Kidney (tissue), 14 donors: ENCODE data around the gene C2orf92. TPM values are rescaled to one million over a fixed set of nuclear protein-coding genes. Genes with fewer than 3 reads are reported as not detected.

Experiments used
- DNase-seq, 5 donors: peaks; one replicate each; pipeline ENCODE4 v3.0.0-alpha.2; 2013 to 2020
- FAIRE-seq: peaks from 2 replicates; lab custom pipeline; 2012; peaks lifted over from hg19 to GRCh38; lab: Jason Lieb, UNC
- H3K27ac ChIP-seq, 2 donors: one replicate each; pipeline ENCODE4 v1.7.0; 2013; ENCODE audit warnings: low read depth in 2 of 2, low read length in 2 of 2, inconsistent platforms in 1 of 2
- H3K27me3 ChIP-seq: one replicate; pipeline ENCODE4 v1.7.1; 2013; ENCODE audit warnings: low read length, inconsistent platforms; ENCODE audit not compliant: control insufficient read depth, insufficient read depth
- H3K36me3 ChIP-seq, 3 donors: one replicate each; pipeline versions ENCODE4 v1.7.0 to v1.7.1; 2013; ENCODE audit warnings: low read length in 3 of 3, control low read depth in 1 of 3, inconsistent platforms in 1 of 3; ENCODE audit not compliant: insufficient read depth in 3 of 3, control insufficient read depth in 2 of 3
- H3K4me1 ChIP-seq, 3 donors: one replicate each; pipeline versions ENCODE4 v1.7.0 to v1.7.1; 2013; ENCODE audit warnings: low read length in 3 of 3, inconsistent platforms in 1 of 3, low read depth in 1 of 3; ENCODE audit not compliant: control insufficient read depth in 2 of 3, insufficient read depth in 2 of 3
- H3K4me3 ChIP-seq, 3 donors: one replicate each; pipeline versions ENCODE4 v1.7.0 to v1.8.1; 2013; ENCODE audit warnings: low read length in 3 of 3, control low read depth in 1 of 3, inconsistent platforms in 1 of 3
- H3K9ac ChIP-seq, 3 donors: one replicate each; pipeline versions ENCODE4 v1.7.0 to v1.7.1; 2013; ENCODE audit warnings: low read length in 3 of 3, control low read depth in 1 of 3, inconsistent platforms in 1 of 3
- H3K9me3 ChIP-seq, 3 donors: one replicate each; pipeline versions ENCODE4 v1.7.0 to v1.7.1; 2013; ENCODE audit warnings: low read length in 3 of 3, control low read depth in 1 of 3, inconsistent platforms in 1 of 3; ENCODE audit not compliant: control insufficient read depth in 2 of 3, insufficient read depth in 1 of 3
- intact Hi-C: fragments of 100-400 bp; cut with DNase I; formaldehyde crosslinking; loops from one replicate; pipeline ENCODE4 v1.11.1; 2022
- polyA plus RNA-seq: library from polyadenylated mRNA; stranded (reverse); fragments of 350-450 nt; fragmentation: Illumina TruSeq; extraction: RNeasy Lipid Tissue Mini Kit (QIAGEN cat#74804); gene quantifications from one replicate; pipeline ENCODE4 v1.2.3, GENCODE V29; 2014; ENCODE audit warnings: low read depth, low replicate concordance; ENCODE audit not compliant: insufficient read depth
- total RNA-seq: library from RNA; stranded (reverse); fragmentation: NEBNext Ultra II Directional; extraction: Animal tissue kit (Norgen Biotek cat#: 25700); gene quantifications from one replicate; pipeline ENCODE4 v1.2.1, GENCODE V29; 2021
- TF ChIP-seq, protein P1 (sequence below): IDR thresholded peaks from 3 replicates; pipeline ENCODE4 v1.5.1; 2012; ENCODE audit warnings: mild to moderate bottlenecking, moderate library complexity, borderline replicate concordance; ENCODE audit not compliant: insufficient read depth; ENCODE audit errors: extremely low read depth
- donor health status: control.
- donor health status: control.
- donor health status: control.
- donor health status: control.
- donor health status: control.
- donor health status: DM: yes; HTN: yes; CAD: no.
- donor health status: Normal renal cell carcinoma (clear cell type).

Gene C2orf92
- total and polyA plus RNA-seq, 2 donors from 2014 or later: 3.3 to 7.3 TPM

DNA sequence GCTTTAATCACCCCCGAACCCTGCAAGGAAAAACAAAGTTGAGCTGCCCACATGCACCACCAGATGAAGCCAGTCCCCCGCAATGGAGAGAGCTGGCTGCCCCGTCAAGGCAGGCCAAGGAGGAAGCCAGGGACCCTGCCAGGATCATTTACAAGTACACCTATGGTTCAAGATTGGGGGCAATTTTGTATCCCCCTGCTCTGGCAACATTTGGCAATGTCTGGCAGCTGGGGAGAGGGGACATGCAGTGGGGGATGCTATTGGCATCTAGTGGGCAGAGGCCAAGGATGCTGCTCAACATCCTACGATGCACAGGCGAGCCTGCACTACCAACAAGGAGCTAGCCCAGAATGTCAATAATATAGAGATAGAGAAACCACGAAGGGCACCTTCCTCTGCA is 7.6 kb upstream of the C2orf92 start:
- no peak for FAIRE-seq
- H3K4me1 ChIP-seq: peaks cover 0 to 18% (median 6%) of the 10 kb centered on the region in 3 donors
- intact Hi-C loops: no loop called here
- TF ChIP-seq, protein P1, sequence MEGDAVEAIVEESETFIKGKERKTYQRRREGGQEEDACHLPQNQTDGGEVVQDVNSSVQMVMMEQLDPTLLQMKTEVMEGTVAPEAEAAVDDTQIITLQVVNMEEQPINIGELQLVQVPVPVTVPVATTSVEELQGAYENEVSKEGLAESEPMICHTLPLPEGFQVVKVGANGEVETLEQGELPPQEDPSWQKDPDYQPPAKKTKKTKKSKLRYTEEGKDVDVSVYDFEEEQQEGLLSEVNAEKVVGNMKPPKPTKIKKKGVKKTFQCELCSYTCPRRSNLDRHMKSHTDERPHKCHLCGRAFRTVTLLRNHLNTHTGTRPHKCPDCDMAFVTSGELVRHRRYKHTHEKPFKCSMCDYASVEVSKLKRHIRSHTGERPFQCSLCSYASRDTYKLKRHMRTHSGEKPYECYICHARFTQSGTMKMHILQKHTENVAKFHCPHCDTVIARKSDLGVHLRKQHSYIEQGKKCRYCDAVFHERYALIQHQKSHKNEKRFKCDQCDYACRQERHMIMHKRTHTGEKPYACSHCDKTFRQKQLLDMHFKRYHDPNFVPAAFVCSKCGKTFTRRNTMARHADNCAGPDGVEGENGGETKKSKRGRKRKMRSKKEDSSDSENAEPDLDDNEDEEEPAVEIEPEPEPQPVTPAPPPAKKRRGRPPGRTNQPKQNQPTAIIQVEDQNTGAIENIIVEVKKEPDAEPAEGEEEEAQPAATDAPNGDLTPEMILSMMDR: no peak
- no peak overlapping the region for H3K27ac ChIP-seq
- no peak for DNase-seq
- H3K27me3 ChIP-seq: no peaks in the 10 kb centered on the region
- peak overlapping the region in 1 of 3 donors; percentile 98 for H3K9ac ChIP-seq
- peaks cover 0 to 16% (median 11%) of the 10 kb centered on the region in 3 donors for H3K36me3 ChIP-seq
- peak overlapping the region in 1 of 3 donors; percentile 85 for H3K4me3 ChIP-seq
- H3K9me3 ChIP-seq: no peaks in the 10 kb centered on the region

- peaks cover 0 to 18% (median 6%) of the 10 kb centered on the region in 3 donors for H3K4me1 ChIP-seq
- H3K4me3 ChIP-seq: peak overlapping the region; percentile 30 to 85 (median 81)
- H3K36me3 ChIP-seq: peaks cover 0 to 12% (median 9%) of the 10 kb centered on the region in 3 donors
- H3K9me3 ChIP-seq: no peaks in the 10 kb centered on the region
- H3K27ac ChIP-seq: peak overlapping the region; percentile 71 to 93
- TF ChIP-seq, protein P1: no peak
- no peak for FAIRE-seq
- H3K27me3 ChIP-seq: no peaks in the 10 kb centered on the region
- DNase-seq: no peak
- intact Hi-C loops: no loop called here
- peak overlapping the region; percentile 49 to 98 (median 63) for H3K9ac ChIP-seq
Measured at GRCh38 chr2:97662386-97662894, 7.1 kb upstream of the C2orf92 start.

GRCh38 chr2:97662895-97663625 is 6.5 kb upstream of the C2orf92 start:
- Histone ChIP-seq H3K9me3 (no peaks in the 10 kb centered on the region), H3K36me3 (peaks cover 0 to 9% (median 6%) of the 10 kb centered on the region in 3 donors), H3K9ac (peak overlapping the region; percentile 49 to 98 (median 63)), H3K4me1 (peaks cover 0 to 18% (median 6%) of the 10 kb centered on the region in 3 donors), H3K27ac (peak overlapping the region; percentile 71 to 93), H3K27me3 (no peaks in the 10 kb centered on the region), H3K4me3 (peak overlapping the region; percentile 70 to 85 (median 81))
- TF ChIP-seq, protein P1: no peak
- intact Hi-C loops: no loop called here
- DNase-seq: peak; percentile 72 to 91 (median 88)
- no peak for FAIRE-seq
